GM19395 (cell line): ENCODE data around the gene ST7.
"Not testable (repeated sequence)": the region's sequence is repeated elsewhere in the genome, so short reads cannot be mapped to it uniquely, and the experiment has no call there.

ENCODE experiments used
- ATAC-seq: cut with Tn5 transposase; IDR thresholded peaks from one replicate; pipeline ENCODE4 v1.9.1; 2021; ENCODE audit warnings: mild to moderate bottlenecking, moderate library complexity; ENCODE audit not compliant: unreplicated experiment

The ST7 gene

GRCh38 chr7:116949941-116950801 is 3.1 kb upstream of the ST7 start:
- ATAC-seq, result no peak

- no peak for ATAC-seq
Observed at GRCh38 chr7:116950889-116951351, 2.4 kb upstream of the ST7 start.

GRCh38 chr7:116951366-116952292 is 1.7 kb upstream of the ST7 start:
- ATAC-seq, result no peak

GRCh38 chr7:116952635-116953371 is 498 bp upstream of the ST7 start:
- peak; percentile 27 for ATAC-seq

GRCh38 chr7:116953906-116954838 is 871 bp downstream of the ST7 start:
- peak; percentile 21 for ATAC-seq

- no peak for ATAC-seq
Observed at GRCh38 chr7:116955340-116955739, 2.0 kb downstream of the ST7 start.

- ATAC-seq, result peak; percentile 82
Observed at GRCh38 chr7:116955801-116956476, 2.6 kb downstream of the ST7 start.

- ATAC-seq, result no peak
Observed at GRCh38 chr7:116956477-116956804, 3.1 kb downstream of the ST7 start.

- ATAC-seq, result peak; percentile 37
Observed at GRCh38 chr7:116957874-116958273, 4.6 kb downstream of the ST7 start.

- ATAC-seq, result not testable (repeated sequence)
Observed at GRCh38 chr7:116961966-116962673, 8.8 kb downstream of the ST7 start.

- ATAC-seq, result no peak
Observed at GRCh38 chr7:116963234-116963633, 9.9 kb downstream of the ST7 start.

GRCh38 chr7:116966601-116967000 is 13.3 kb downstream of the ST7 start:
- ATAC-seq, result no peak

- no peak for ATAC-seq
Observed at GRCh38 chr7:116967254-116967922, 14.1 kb downstream of the ST7 start.

- ATAC-seq, result no peak
Observed at GRCh38 chr7:116967983-116968382, 14.7 kb downstream of the ST7 start.

GRCh38 chr7:116968631-116969030 is 15.3 kb downstream of the ST7 start:
- no peak for ATAC-seq

- ATAC-seq, result no peak
Observed at GRCh38 chr7:116969371-116969902, 16.1 kb downstream of the ST7 start.

GRCh38 chr7:116970238-116970910 is 17.1 kb downstream of the ST7 start:
- ATAC-seq, result peak; percentile 81
